HFF-Myc (cell line): ENCODE results near the gene BMPR1B.

Experiments used
- DNase-seq: peaks from one replicate; pipeline ENCODE4 v3.0.0-alpha.2; 2011; ENCODE audit warnings: low read depth; ENCODE audit errors: extremely low read depth
- H3K4me3 ChIP-seq: replicated peaks from 2 replicates; pipeline ENCODE4 v1.5.1; 2011; ENCODE audit warnings: low read depth, mild to moderate bottlenecking, control low read depth, low read length
- CTCF ChIP-seq: IDR thresholded peaks from 2 replicates; pipeline ENCODE4 v1.5.1; 2012; ENCODE audit warnings: mild to moderate bottlenecking, low read depth, low read length, control low read depth; ENCODE audit errors: missing control alignments

BMPR1B gene

GRCh38 chr4:95102162-95102790 is 344.5 kb downstream of the BMPR1B start:
- no peak for TF ChIP-seq CTCF
- no peak for DNase-seq
- H3K4me3 ChIP-seq: no peak overlapping the region

GRCh38 chr4:95105112-95105511 is 347.4 kb downstream of the BMPR1B start:
- no peak overlapping the region for H3K4me3 ChIP-seq
- DNase-seq: no peak
- TF ChIP-seq CTCF: no peak

- no peak for DNase-seq
- no peak overlapping the region for H3K4me3 ChIP-seq
- TF ChIP-seq CTCF: no peak
Observed at GRCh38 chr4:95105983-95106382, 348.2 kb downstream of the BMPR1B start.

GRCh38 chr4:95106408-95106928 is 348.7 kb downstream of the BMPR1B start:
- DNase-seq: no peak
- no peak overlapping the region for H3K4me3 ChIP-seq
- TF ChIP-seq CTCF: no peak

GRCh38 chr4:95107004-95107403 is 349.2 kb downstream of the BMPR1B start:
- TF ChIP-seq CTCF: no peak
- no peak for DNase-seq
- no peak overlapping the region for H3K4me3 ChIP-seq

GRCh38 chr4:95107635-95108034 is 349.9 kb downstream of the BMPR1B start:
- no peak overlapping the region for H3K4me3 ChIP-seq
- TF ChIP-seq CTCF: no peak
- no peak for DNase-seq

GRCh38 chr4:95108883-95109421 is 351.2 kb downstream of the BMPR1B start:
- H3K4me3 ChIP-seq: no peak overlapping the region
- DNase-seq: no peak
- no peak for TF ChIP-seq CTCF
